ENCODE data around the gene KIAA1549.
"Not testable (repeated sequence)": the region's sequence is repeated elsewhere in the genome, so short reads cannot be mapped to it uniquely, and the experiment has no call there.

The KIAA1549 gene

DNA sequence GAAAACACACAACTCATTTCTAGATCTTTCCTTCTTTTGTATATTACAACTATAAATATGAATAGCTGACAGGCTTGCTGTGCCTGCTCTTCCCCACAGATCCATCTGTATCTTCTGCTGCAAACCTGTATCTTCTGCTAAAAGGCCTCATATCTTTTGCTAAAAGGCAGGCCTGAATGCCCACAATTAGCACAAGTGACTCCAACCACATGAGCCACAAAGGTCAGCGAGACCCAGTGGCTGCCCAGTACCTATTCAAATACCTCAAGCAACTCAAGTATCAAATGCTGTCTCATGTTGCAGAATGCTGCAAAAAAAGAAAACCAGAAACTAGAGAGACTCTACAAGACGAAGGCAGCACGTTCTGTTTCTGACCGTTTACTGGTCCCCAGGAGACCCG, 128.7 kb downstream of the KIAA1549 start:
- DNase-seq (ENCODE audit: low read depth) = no peak

DNA sequence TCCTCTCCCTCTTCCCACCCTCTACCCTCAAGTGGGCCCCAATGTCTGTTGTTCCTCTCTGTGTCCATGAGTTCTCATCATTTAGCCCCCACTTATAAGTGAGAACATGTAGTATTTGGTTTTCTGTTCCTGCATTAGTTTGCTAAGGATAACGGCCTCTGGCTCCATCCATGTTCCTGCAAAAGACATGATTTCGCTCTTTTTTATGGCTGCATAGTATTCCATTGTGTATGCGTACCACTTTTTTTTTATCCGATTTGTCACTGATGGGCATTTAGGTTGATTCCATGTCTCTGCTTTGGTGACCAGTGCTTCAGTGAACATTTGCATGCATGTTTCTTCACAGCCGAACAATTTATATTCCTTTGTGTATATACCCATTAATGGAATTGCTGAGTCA, 131.5 kb downstream of the KIAA1549 start:
- DNase-seq (ENCODE audit: low read depth) = no peak

DNA sequence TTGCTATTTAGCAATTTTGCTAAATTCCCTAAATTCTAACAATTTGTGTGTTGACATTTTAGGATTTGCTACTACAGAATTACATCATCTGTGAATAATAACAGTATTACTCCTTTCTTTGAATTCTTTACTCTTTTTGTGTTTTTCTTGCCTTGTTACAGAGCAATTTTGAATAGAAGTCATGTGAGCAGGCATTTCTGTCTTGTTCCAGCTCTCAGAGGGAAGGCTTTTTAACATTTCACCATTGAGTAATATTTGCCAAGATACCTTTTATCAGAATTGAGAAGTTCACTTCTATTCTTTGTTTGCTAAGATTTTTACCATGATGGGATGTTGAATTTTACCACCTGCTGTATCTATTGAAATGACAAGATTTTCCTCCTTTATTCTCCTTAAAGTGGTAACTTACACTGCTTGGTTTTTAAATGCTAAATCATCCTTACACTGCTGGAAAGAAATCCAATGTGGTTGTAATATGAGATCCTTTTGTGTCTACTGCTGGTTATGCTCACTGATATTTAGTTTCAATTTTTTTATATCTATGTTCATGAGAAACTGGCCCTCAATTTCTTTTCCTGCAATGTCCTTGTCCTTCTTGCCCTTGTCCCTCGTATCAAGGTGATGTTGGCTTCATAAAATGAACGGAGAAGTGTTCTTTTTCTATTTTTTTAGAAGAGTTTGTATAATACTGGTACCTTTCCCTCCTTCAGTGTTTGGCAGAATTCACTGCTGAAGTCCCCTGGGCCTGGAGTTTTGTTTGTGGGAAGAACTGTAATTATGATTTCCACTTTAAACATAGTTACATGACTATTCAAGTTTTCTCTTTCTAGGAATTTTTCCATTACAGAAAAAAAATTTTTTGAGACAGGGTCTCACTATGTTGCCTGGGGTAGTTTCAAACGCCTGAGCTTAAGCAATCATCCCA, 132.9 kb downstream of the KIAA1549 start:
- no peak for DNase-seq (ENCODE audit: low read depth)

DNA sequence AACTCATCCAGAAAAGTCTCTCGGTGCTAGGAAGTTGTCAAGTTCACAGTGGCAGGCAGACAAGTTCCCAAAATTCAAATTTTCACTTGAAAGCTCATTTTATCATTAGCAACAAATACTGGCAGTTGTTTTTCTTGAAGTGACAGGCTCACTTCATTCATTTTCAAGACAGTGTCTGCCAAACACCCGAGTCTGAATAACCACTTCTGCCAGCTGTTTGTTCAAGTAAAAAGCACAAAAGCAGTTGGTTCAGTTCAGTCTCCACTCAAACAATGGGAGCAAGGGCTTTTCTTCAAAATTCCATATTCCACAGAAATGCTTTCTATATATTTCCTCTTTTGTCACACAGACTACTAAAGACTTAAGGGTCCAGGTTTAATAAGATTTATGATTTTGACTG, 135.5 kb downstream of the KIAA1549 start:
- DNase-seq (ENCODE audit: low read depth) = no peak

DNA sequence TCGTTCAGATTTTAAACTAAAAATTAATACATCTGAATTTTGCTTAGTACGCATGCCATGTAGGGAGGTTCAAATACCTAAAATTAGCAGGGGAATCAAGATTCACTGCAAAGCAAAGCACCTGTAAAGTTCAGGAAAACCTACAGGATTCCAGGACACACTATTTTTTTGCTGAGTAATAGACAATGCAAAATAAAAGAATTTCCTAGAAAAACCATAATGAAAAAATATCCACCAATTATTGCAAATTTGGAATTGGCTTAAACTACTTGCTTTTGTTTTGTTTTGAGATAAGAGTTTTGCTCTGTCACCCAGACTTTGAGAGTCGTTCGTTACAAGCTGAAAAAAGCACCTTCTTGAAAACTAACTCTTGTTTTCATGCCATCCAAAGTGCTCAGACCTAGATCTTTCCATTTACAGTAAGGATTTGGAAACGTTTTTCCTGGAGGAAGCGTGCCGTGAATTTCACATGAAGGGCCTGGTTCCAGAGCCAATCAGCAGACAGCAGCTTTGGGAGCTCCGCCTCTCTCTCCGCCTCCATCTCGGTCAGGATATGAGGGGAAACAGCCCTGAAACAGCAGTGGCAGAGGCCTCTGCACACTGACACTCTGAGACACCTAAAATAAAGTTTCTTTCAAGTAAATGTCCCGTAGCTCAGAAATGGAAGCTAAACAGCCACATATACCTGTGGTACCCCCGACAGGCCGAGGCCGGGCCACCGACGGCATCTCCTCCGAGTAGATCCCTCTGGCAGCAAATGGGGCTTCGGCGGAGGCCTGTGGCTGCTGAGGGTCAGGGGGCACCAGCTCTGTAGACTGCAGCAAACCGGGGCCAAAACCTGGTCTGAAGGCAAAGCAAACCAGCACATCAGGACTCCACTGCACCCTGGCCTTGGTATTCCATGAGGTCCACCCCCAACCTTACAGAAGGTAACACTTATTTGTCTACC, 137.3 kb downstream of the KIAA1549 start:
- DNase-seq (ENCODE audit: low read depth) = no peak

DNA sequence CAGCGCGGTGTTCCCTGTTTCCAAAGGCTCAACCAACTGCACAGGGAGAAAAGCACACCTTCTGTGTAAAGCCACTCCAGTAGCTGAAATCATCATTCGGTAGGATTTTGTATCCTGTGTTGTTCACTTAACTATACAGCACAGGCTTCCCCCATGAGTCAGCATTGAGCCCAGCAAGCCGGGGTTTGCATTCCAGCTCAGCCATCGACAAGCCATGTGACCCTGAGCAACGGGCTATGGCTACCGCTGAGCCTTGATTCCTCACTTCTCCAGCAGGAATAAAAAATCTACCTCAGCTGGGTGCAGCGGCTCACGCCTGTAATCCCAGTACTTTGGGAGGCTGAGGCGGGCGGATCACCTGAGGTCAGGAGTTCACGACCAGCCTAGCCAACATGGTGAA, 139.1 kb downstream of the KIAA1549 start:
- no peak for DNase-seq (ENCODE audit: low read depth)

DNA sequence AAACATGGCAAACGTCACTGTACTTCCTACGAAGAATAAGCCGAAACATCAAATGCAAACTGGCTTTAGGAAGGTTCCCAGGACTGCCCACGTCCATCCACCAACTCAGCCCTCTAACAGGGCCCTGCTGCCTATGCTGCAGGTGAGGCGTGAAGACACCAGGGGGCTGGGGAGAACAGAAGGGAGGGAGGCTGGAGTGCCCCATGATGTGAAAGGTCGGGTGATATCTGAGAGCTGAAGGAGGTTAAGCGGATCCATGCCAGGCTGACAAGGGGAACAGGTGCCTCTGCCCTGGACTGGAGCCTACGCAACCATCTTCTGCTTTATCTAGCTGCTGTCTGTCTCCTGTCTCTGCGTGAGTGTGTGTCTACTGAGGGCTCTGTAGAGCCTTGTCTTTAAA, 143.0 kb downstream of the KIAA1549 start:
- no peak for DNase-seq (ENCODE audit: low read depth)

DNA sequence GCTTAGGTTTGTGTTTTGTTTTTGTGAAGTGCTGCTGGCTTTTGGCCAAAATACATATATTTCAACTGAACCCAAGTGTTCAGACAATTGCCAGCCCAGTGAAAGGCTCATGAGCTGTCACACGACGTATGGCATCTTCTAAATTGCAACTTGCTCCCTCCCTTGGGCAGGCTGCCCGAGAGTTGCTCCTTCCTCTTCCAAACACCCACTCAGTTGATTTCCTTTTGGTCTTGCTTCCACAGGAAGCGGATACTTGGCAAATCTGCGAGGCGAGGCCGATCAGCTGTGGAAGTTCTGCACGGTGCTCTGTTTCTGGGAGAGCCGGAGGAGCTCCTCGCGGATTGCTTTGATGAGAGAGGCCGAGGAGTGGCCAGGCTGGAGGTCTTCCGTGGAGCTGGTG, 143.6 kb downstream of the KIAA1549 start:
- DNase-seq (ENCODE audit: low read depth) = no peak

DNA sequence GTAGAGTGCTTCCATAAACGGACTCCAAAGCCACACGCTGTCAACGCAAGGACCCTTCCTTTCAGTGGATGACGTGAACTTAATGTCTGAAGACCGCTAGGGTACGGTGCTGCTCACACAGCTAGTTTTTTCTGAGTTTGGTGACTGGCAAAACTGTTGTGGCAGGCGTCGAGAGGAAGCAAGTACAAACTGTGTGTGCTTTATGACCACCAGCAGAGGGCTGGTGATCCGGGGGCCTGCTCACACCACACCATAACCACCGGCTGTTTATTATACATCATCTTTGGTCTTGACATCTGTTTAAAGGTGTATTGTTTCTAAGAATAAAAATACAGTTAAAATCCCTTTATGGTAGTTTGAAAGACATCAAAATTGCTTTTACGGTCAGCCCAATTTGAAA, 146.1 kb downstream of the KIAA1549 start:
- no peak for DNase-seq (ENCODE audit: low read depth)

DNA sequence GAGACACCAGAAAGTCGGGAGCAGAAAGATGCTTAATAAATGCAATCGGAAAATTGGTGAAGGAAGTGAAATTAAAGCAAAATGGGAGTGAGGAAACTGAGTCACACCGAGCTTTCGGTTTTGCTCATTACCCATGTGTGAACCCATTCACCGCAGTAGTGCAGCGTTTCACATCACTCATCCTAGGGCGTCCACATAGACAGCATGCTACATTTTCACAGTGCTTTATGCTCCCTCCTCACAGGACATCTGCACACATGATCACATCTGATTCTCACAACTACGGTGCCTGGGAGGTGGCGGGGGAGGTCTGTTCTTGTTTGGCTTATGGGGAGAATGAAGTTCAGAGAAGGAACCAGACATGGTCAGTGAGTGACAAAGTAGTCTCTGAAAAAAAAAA, 146.6 kb downstream of the KIAA1549 start:
- no peak for DNase-seq (ENCODE audit: low read depth)

DNA sequence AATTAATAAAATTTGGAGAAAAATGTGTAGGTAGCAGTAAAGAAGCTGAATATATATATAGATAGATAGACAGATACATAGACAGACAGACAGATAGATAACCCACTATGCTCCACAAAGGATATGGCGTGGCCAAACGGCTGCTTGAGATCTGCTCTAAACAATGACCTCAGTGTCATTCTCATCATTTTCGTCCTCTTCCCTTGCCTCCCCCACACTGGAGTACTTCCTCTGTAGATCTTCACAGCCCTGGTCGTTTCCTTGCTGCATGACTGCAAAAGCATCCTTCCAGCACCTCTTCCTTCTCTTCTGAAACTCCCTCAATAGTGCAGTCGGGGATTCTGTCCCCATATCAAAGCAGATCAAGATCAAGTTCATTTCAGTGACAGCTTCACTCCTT, 147.6 kb downstream of the KIAA1549 start:
- DNase-seq (ENCODE audit: low read depth) = no peak

DNA sequence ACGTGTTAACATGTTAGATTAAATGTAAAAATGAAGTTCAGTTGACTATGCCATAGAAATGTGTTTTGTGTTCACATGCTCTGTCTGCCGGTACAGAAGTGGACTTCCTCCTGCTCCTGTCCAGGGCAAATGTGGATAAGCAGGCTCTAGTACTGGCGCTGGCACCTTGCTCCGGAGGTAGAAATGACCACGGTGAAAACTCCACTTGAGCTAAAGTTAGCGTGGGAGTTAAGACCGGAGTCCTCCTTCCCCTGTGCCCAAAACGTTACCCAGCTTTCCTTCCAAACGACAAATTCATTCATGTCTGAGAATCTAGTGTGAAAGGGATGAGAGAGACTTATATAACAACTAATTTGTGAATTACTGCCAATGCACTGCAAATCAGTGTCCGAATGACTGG, 148.2 kb downstream of the KIAA1549 start:
- DNase-seq (ENCODE audit: low read depth) = no peak

DNA sequence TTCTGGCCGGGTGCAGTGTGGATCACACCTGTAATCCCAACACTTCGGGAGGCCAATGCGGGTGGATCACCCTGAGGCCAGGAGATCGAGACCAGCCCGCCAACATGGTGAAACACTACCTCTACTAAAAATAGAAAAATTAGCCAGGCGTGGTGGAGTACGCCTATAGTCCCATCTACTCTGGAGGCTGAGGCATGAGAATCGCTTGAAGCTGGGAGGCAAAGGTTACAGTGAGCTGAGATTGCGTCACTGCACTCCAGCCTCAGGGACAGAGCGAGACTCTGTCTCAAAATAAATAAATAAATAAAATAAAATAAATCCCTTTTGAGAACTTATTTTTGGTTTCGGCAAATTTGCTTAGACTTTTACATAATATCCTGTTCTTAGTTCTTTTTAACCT, 151.9 kb downstream of the KIAA1549 start:
- no peak for DNase-seq (ENCODE audit: low read depth)

DNA sequence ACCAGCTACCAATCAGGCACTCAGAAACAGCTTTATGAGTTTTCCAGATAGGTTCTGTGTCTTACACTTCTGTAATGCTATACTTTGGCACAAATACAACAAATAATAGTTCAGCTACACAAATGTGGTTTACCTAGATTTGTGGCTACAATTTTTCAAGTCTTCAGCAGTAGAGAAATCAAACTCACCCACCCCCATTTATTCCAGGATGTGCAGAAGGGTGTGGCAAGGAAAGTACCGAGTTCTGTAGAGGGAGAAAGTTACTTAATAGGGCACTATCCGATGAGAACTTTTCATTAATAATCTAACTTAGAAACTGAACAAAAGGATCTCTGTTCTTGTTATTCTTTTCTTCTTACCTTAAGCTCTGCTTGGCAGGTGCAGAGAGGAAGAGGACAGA, 152.9 kb downstream of the KIAA1549 start:
- DNase-seq (ENCODE audit: low read depth) = no peak

DNA sequence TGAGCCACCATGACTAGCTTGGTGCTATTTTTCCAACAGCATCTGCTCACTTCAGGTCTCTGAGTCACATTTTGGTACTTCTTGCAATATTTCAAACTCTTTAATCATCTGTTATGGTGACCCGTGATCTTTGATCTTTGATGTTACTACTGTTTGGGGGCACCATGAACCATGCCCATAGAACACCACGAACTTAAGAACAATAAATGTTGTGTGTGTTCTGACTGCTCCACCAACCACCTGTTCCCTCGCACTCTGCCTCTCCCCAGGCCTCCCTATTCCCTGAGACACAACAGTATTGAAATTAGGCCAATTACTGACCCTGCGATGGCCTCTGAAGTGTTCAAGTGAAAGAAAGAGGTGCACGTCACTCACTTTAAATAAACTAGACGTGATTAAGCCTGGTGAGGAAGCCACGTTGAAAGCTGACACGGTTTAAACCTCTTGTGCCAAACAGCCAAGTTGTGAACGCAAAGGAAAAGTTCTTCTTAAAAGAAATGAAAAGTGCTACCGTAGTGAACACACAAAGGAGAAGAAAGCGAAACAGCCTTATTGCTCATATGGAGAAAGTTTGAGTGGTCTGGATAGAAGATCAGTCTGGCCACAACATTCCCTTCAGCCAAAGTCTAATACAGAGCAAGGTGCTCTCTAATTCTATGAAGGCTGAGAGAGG, 156.0 kb downstream of the KIAA1549 start:
- DNase-seq (ENCODE audit: low read depth) = no peak

DNA sequence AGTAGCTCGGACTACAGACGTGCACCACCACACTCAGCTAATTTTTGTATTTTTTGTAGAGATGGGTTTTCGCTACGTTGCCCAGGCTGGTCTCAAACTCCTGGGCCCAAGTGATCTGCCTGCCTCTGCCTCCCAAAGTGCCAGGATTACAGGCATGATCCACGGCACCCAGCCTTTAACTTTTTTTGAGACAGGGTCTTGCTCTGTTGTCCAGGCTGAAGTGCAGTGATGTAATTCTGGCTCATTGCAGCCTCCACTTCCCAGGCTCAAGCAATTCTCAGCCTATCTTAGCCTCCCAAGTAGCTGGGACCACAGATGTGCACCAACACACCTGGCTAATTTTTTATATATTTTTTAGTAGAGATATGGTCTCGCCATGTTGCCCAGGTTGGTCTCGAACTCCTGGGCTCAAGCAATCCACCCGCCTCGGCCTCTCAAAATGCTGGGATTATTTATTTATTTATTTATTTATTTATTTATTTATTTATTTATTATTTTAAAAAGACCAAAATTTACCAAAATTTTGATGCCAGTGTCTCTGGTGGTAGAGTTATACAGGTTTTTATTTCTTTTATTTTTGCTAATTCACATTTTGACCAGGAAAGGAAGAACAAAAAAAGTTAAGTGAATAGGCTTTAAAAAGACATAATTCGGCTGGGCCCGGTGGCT, 158.2 kb downstream of the KIAA1549 start:
- no peak for DNase-seq (ENCODE audit: low read depth)

DNA sequence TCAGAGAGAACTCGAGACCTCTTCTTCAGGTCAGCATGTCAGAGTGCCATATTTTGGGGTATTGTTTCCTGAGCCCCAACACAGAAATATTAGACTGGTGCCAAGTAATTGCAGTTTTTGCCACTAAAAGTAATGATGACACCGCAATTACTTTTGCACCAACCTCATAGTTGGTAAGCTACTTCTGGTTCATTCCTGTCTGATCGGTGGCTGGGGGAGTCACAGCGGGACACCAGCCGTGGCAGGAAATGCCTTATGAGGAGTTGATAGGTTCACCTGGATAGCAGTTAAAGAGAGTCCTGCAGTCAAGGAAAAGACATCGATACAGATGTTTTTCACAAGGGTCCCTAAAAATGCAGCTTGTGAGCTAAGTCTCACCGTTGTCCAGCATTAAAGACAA, 159.3 kb downstream of the KIAA1549 start:
- no peak for DNase-seq (ENCODE audit: low read depth)

DNA sequence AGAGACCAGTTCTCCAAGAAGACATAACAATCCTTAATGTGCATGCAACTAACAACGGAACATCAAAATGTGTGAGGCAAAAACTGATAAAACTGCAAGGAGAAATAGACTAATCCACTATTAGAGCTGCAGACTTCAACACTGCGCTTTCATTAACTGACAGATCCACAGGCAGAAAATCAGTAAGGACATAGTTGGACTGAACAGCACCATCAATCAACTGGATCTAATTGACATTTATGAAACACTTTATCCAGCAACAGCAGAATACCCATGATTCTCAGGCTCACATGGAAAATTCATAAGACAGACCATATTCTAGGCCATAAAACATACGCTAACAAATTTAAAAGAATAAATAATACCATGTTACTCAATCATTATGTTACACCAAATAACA, 161.6 kb downstream of the KIAA1549 start:
- no peak for DNase-seq (ENCODE audit: low read depth)

DNA sequence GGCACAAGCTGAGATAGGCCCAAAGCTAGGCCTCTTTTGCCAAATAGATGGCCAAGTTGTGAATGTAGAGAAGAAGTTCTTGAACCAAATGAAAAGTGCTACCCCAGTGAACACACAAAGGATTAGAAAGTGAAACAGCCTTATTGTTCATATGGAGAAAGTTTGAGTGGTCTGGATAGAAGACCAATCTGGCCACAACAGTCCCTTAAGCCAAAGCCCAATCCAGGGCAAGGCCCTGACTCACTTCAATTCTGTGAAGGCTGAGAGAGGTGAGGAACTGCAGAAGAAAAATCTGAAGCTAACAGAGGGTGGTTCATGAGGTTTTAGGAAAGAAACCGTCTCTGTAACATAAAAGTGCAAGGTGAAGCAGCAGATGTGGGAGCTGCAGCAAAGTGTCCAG, 164.5 kb downstream of the KIAA1549 start:
- no peak for DNase-seq (ENCODE audit: low read depth)

DNA sequence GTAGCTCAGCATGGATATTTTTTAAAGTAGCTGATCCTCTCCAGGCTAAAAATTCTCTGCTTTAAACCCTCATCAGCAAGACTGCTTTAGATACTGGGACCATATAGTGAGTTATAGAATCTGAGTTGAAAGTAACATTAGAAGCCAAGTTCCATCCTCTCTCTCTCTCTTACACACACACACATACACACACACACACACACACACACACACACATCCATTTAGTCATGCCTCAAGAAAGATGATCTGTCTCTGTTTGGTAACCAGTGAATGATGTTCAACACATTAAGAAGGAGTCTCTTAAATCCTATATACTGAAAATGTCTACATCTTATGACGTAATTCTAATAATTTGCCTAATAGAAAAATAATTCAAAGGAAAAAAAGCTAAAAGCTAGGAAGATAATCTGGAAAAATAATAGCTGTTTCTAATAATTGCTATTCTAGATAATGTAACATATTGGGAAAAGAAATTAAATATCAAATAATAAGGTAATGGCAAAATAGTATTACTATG, 166.3 kb downstream of the KIAA1549 start:
- DNase-seq (ENCODE audit: low read depth) = no peak

DNA sequence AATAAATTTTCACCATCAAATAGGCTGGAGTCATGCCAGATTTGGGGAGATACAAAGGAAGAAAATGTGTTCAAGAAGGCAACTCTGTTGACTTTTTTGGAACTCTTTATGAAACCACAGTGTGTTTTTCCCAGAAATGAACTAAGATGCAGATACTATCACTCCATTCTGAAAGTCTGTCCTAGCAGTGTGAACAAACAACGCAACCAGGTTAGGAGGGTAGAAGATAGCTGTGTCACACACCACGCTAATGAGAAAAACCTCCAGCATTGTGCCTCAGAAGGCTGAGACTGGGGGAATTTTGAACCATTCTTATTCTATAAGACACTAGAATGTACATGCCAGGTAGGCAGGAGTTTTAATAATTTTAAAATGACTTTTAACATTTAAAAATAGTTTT, 167.2 kb downstream of the KIAA1549 start:
- no peak for DNase-seq (ENCODE audit: low read depth)

DNA sequence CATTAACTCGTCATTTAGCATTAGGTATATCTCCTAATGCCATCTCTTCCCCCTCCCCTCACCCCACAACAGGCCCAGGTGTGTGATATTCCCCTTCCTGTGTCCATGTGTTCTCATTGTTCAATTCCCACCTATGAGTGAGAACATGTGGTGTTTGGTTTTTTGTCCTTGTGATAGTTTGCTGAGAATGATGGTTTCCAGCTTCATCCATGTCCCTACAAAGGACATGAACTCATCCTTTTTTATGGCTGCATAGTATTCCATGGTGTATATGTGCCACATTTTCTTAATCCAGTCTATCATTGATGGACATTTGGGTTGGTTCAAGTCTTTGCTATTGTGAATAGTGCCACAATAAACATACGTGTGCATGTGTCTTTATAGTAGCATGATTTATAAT, 169.9 kb downstream of the KIAA1549 start:
- DNase-seq (ENCODE audit: low read depth) = not testable (repeated sequence)

Data from stimulated activated CD8-positive, alpha-beta memory T cell treated with anti-CD3 and anti-CD28 coated beads, Interleukin-12 subunit alpha, Interleukin-12 subunit beta, amount 100 ng/mL, for 4 hours (primary cell).